ENCODE results near the gene METTL23.
"Not testable (repeated sequence)": the region's sequence is repeated elsewhere in the genome, so short reads cannot be mapped to it uniquely, and the experiment has no call there.

Gene METTL23

DNA sequence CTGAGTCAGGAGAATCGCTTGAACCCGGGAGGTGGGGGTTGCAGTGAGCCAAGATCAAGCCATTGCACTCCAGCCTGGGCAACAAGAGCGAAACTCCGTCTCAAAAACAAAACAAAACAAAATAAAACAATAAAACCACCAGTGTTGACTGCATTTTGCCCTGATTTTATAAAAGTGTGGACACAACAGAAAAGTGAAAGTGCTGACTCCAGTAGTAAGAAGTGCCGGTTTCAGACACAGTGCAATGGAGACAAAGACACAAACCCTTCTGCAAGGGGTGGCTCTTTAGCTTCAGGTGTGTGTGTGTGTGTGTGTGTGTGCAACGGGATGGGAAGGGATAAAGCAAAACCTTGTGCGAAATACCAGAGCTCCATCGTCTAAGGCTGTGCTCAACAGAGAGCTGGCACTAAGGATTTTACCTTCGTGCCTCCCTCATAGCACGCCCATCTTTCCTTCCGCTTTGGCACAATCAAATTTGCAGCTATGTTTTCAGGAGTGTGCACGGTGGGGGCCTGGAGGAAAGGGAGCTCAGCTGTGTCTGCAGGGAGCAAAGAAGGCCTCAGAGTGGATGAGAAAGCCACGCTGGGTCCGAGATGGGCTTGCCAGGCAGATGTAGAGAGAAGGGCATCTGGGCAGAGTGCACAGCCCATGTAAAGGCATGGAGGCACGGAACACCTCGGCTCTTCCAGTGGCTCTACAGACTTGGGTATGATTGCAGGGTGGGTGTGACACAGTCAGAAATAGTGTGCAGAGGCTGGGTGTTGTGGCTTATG is 31.4 kb upstream of the METTL23 start:
- DNase-seq, result no peak

DNA sequence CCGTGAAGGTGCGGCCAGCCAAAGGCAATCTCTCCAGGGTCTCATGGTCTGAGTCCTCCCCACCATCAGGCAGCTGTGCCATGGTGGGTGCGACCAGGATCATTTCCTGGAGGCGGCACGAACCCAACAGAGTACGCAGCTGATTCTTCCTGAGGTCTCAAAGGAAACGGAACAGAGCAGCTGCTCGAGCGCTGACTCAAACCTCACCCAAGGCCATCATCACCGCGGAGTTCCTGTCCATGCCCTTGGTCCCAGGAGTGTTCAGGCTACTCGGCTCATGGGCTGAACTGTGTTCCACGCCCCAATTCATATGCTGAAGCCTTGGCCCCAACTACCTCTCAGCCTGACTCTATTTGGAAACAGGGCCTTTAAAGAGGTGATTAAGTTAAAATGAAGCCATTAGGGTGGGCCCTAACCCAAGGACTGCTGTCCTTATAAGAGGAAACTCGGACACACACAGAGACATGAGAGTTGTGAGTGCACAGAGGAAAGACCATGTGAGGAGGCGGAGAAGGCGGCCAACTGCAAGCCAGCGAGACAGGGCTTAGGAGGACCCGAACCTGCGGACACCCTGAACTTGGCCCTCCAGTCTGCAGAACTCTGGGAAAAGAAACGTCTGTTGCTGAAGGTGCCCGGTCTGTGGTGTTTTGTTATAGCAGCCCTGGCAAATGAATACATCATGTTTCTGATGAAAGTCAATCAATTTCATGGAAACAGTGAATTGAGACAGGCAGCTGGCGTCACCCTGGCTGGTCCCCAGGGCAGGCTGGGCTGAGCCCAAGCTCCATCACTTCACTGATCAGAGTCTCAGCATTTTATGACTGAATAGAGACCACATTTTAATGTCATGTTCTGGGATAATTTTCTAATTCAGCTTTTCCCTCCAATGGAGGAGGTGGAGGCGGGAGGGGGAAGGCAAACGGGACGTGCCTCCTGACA is 29.6 kb upstream of the METTL23 start:
- no peak for DNase-seq

DNA sequence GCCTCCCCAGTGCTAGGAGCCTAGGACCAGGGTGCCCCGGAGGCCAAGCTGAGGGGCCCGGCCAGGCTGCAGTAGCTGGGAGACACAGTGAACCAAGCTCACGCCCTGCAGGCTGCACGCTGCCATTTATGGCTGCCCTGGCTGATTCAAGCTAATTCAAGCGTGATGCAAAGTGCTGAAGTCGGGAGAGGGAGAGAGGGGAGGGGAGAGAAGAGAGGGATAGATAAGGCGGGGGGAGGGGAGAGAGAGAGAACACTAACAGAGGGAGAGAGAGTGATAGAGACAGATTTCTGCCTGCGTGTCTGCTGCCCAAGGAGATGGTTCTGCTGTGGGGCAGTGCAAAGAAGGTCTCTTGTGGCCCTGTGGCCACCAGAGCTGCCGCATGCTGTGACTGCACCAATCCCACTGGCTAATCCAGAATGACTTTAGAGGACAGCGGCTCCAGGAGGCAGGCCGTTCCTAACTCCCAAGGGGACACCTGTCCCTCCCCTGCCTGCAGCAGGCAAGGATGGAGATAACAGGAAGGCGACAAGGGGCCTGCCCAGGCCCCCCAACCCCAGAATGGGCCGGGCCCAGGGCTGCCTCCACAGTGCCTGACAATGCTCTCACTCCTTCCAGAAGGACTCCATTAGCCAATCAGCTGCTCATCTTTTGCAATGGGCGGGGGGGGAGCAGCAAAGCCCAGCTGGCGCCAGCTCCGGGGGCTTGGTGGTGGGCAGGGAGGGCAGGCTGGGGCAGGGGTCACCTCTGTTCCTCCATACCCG is 28.8 kb upstream of the METTL23 start:
- DNase-seq, result no peak

- not testable (repeated sequence) for DNase-seq
Observed at GRCh38 chr17:76698466-76698977, 28.1 kb upstream of the METTL23 start.

GRCh38 chr17:76700270-76700616 is 26.4 kb upstream of the METTL23 start:
- no peak for DNase-seq

- DNase-seq, result no peak
Observed at GRCh38 chr17:76700617-76701470, 25.8 kb upstream of the METTL23 start.

DNA sequence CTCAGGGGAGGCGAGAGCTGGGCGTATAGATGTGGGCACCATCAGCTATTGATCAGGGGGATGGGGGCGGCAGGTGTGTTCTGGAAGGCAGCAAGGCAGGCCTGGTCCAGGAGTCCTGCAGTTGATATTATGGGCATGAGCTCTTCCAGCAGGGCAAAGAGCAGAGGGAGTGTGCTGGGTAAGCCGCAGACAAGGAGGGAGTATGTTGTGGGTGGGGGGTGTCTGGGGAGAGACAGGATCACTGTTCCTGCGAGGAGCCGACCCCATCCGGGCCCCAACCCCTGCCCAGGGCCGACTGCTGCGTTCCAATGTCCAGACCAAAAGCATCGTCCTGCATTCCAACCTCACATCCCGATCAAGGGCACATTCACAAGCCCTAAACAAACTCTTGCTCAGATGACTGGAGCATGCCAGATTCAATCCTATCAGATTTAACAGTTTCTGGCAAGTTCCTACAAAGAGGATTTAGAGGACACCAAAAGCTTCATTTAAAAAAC is 25.1 kb upstream of the METTL23 start:
- DNase-seq, result no peak

DNA sequence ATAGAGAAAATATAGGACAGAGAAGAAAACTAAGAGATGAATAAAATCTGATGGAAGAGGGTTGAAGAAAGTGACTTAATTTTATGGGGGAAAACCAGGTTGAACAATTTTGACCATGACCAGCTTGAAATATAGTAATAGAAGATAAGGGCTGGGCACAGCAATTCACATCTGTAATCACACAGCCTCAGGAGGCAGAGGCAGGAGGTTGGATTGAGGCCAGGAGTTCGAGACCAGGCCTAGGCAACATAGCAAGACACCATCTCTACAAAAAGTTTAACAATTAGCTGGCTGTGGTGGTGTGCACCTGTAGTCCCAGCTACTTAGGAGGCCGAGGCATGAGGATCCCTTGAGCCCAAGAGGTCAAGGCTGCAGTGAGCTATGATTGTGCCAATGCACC is 24.6 kb upstream of the METTL23 start:
- DNase-seq, result no peak

GRCh38 chr17:76702941-76703637 is 23.6 kb upstream of the METTL23 start:
- no peak for DNase-seq

GRCh38 chr17:76704805-76705204 is 21.8 kb upstream of the METTL23 start:
- no peak for DNase-seq

- no peak for DNase-seq
Observed at GRCh38 chr17:76706817-76707216, 19.8 kb upstream of the METTL23 start.

DNA sequence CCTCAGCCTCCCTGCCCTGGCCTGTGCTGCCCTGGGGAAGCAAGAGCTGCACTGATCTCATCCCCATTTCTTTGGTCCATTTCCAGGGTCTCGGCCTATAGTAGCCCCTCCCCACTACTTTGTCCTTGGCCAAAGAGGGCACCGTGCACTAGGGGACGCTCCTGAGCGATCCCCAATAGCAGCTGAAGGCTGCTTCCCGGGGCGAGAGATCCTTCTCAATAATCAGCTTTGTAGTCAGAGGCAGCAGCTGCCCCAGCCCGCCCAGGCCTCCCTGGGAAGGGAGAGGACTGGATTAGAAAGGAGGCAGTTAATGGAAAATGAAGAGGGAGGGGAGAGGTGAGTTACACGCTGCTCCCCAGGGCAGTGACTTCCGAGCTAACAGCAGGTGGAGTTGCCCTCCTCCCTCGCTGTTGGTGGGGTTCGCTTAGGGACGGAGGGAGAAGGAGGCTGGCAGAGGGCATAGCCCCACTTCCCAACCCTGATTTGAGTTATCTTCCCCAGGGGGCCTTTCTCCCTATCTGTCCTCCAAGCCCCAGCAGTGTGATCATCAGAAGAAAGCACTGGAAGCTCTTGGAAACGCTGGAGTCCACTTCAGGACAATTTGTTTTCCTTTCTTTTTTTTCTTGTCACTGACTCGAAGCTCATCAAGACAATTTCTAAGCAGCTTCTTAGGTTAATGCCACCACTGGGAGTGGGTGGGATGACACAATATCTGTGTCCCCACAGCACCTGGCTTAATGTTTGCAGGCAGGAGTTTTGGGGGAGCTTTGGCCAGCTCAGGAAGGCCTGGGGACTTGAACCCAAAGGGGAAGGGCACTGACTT is 18.4 kb upstream of the METTL23 start:
- DNase-seq, result no peak

DNA sequence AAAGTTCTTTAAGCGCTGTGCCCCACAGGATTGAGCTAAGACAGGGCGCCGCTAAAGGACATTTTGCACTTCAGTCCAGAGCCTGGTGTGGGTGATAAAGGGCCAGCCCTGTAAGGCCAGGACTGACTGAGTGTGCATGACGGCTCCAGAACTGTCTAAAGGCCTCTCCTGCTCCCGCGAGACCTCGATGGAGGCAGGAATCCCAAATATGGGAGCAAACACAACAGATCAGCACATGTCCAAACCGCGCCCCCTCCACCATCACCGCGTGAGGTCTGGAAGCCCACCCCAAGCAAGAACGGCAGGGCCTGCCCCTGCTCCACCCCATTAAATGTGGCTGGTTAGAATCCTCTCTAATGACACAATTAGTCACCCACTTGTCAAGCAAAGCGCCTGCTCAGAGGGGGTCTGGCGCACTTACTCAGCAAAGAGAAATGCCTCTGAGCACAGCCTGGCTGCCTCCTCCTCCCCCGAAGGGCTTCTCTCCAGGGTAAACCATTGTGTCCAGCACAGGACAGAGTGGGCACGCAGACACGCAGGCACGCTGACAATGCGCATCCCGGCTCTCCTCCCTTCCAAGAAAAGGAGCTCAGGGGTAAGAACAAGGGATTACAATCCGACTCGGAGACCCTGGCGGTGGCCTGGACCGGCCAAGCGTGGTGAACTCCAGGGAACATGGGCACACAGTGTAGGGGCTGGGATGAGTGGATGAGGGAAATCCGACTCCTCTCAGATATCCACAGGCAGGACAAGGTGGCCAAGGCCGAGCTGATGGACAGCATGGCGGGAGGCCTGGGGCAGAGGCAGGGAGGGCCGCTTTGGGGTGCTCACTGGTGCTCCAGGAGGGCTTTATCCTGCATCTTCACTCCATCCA is 17.3 kb upstream of the METTL23 start:
- no peak for DNase-seq

GRCh38 chr17:76709951-76710862 is 16.4 kb upstream of the METTL23 start:
- not testable (repeated sequence) for DNase-seq

DNA sequence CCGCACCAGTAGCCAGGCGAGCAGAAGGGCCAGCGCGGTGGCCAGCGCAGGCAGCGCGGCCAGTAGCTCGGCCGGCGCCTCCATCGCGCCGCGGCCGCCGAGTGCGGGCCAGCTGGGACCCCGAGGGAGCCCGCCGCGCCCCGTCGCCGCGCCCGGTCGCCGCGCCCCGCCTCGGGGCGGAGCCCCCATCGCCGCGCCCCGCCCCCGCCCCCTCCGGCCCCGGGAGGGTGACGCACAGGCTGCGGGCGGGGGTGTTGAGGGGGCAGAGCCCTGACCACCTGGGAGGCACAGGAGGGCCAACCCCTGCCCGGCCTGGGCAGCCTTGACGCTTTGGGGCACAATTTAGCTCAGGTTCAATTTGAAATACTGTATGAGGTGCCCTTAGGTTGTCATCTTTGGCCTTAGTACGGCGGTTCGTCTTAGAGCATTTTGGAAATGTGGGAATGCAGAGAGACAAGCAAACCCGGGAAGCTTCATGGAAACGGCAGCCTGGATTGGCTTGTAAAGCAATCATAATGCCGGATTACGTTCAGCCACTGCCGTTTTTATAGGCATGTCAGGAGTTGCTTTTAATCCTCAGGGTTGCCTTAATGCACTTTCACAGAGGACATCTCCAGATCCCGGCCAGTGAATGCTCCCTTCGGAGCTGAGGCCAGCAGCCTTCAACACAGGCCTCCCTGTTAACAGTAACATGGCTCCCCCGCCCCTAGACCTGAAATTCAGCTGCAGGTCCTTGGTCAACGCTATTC is 15.6 kb upstream of the METTL23 start, which contains the start of gene MXRA7:
Gene MXRA7, minus strand, starts transcription at position 103 of the 749 bp plus-strand sequence. Its CDS starts 19 bp downstream, at position 84.
- peak; percentile 54 for DNase-seq

DNA sequence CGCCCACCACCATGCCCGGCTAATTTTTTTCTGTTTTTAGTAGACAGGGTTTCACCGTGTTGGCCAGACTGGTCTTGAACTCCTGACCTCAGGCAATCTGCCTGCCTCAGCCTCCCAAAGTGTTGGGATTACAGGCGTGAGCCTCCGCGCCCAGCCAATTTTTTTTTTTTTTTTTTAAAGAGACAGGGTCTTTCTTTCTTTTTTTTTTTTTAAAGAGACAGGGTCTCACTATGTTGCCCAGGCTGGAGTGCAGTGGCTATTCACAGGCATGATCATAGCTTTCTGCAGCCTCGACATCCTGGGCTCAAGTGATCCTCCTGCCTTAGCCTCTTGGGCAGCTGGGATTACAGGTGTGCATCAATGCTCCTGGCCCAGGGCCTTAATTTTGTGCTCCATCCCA is 14.3 kb upstream of the METTL23 start:
- DNase-seq, result not testable (repeated sequence)

DNA sequence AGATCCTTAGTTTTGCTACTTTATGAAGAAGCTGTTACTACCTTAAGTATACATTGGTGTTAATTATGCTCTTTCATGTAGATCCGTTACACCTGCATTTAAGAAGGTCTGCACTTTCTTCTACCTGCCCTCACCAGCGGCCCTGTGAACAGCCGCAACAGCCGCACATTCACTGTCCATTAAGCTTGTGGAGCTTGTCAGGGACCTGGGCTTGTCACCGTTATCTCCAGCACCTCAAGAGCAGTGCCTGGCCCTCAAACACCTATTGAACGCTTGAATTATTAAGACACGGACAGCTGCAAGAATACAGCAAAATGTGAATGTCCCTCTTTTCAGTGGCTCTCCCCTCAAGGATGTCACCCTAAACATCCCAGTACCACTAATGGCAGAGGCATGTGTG is 12.9 kb upstream of the METTL23 start:
- DNase-seq, result no peak
